Stomach smooth muscle (tissue), 2 donors: ENCODE measurements around the gene SLC22A16.
"Not testable (repeated sequence)": the region's sequence is repeated elsewhere in the genome, so short reads cannot be mapped to it uniquely, and the experiment has no call there.

Experiments used
- H3K27ac ChIP-seq: one replicate; pipeline ENCODE4 v1.7.0; 2013; ENCODE audit warnings: mild to moderate bottlenecking, low read length, inconsistent platforms
- H3K27me3 ChIP-seq, 2 donors: one replicate each; pipeline ENCODE4 v1.7.0; 2013; ENCODE audit warnings: low read length in 2 of 2; ENCODE audit not compliant: insufficient read depth in 2 of 2, control insufficient read depth in 1 of 2
- H3K36me3 ChIP-seq, 2 donors: one replicate each; pipeline ENCODE4 v1.7.0; 2013; ENCODE audit warnings: low read length in 2 of 2; ENCODE audit not compliant: control insufficient read depth in 2 of 2, insufficient read depth in 2 of 2
- H3K4me1 ChIP-seq: one replicate; pipeline ENCODE4 v1.7.0; 2013; ENCODE audit warnings: low read length; ENCODE audit not compliant: control insufficient read depth, insufficient read depth
- H3K4me3 ChIP-seq, 2 donors: one replicate each; pipeline ENCODE4 v1.7.0; 2013; ENCODE audit warnings: low read length in 2 of 2
- H3K9ac ChIP-seq, 2 donors: one replicate each; pipeline ENCODE4 v1.7.0; 2013; ENCODE audit warnings: low read length in 2 of 2, mild to moderate bottlenecking in 1 of 2
- H3K9me3 ChIP-seq, 2 donors: one replicate each; pipeline ENCODE4 v1.7.0; 2013; ENCODE audit warnings: low read length in 2 of 2; ENCODE audit not compliant: control insufficient read depth in 2 of 2
- donor health status: healthy.
- donor health status: Pancreatic carcinoma.

SLC22A16 gene

GRCh38 chr6:110468731-110469130 is 7.7 kb downstream of the SLC22A16 start:
- H3K27me3 ChIP-seq, result no peaks in the 10 kb centered on the region
- H3K4me3 ChIP-seq, result no peak overlapping the region
- H3K9ac ChIP-seq, result no peak overlapping the region
- no peaks in the 10 kb centered on the region for H3K36me3 ChIP-seq
- no peak overlapping the region for H3K27ac ChIP-seq
- no peaks in the 10 kb centered on the region for H3K9me3 ChIP-seq
- H3K4me1 ChIP-seq, result no peaks in the 10 kb centered on the region

GRCh38 chr6:110467566-110468140 is 8.8 kb downstream of the SLC22A16 start:
- Histone ChIP-seq H3K36me3 (no peaks in the 10 kb centered on the region), H3K27ac (no peak overlapping the region), H3K4me3 (no peak overlapping the region), H3K4me1 (no peaks in the 10 kb centered on the region), H3K27me3 (no peaks in the 10 kb centered on the region), H3K9ac (no peak overlapping the region), H3K9me3 (no peaks in the 10 kb centered on the region)

GRCh38 chr6:110462884-110463481 is 13.4 kb downstream of the SLC22A16 start:
- H3K9me3 ChIP-seq, result peaks cover 2 to 4% of the 10 kb centered on the region in 2 donors
- no peak overlapping the region for H3K9ac ChIP-seq
- H3K27ac ChIP-seq, result no peak overlapping the region
- H3K36me3 ChIP-seq, result no peaks in the 10 kb centered on the region
- no peak overlapping the region for H3K4me3 ChIP-seq
- H3K27me3 ChIP-seq, result no peaks in the 10 kb centered on the region
- no peaks in the 10 kb centered on the region for H3K4me1 ChIP-seq

GRCh38 chr6:110461376-110461775 is 15.0 kb downstream of the SLC22A16 start:
- peaks cover 2 to 4% of the 10 kb centered on the region in 2 donors for H3K9me3 ChIP-seq
- H3K36me3 ChIP-seq, result no peaks in the 10 kb centered on the region
- no peak overlapping the region for H3K27ac ChIP-seq
- H3K4me1 ChIP-seq, result no peaks in the 10 kb centered on the region
- H3K9ac ChIP-seq, result no peak overlapping the region
- H3K4me3 ChIP-seq, result no peak overlapping the region
- H3K27me3 ChIP-seq, result no peaks in the 10 kb centered on the region

- H3K4me3 ChIP-seq, result no peak overlapping the region
- no peaks in the 10 kb centered on the region for H3K27me3 ChIP-seq
- H3K27ac ChIP-seq, result no peak overlapping the region
- peaks cover 2 to 4% of the 10 kb centered on the region in 2 donors for H3K9me3 ChIP-seq
- no peak overlapping the region for H3K9ac ChIP-seq
- H3K4me1 ChIP-seq, result no peaks in the 10 kb centered on the region
- no peaks in the 10 kb centered on the region for H3K36me3 ChIP-seq
Measured at GRCh38 chr6:110459137-110459536, 17.3 kb downstream of the SLC22A16 start.

- H3K36me3 ChIP-seq, result no peaks in the 10 kb centered on the region
- H3K4me3 ChIP-seq, result no peak overlapping the region
- H3K9me3 ChIP-seq, result peaks cover 2 to 4% of the 10 kb centered on the region in 2 donors
- no peaks in the 10 kb centered on the region for H3K27me3 ChIP-seq
- no peak overlapping the region for H3K27ac ChIP-seq
- H3K9ac ChIP-seq, result no peak overlapping the region
- no peaks in the 10 kb centered on the region for H3K4me1 ChIP-seq
Measured at GRCh38 chr6:110458476-110458875, 17.9 kb downstream of the SLC22A16 start.

GRCh38 chr6:110457567-110458175 is 18.7 kb downstream of the SLC22A16 start:
- H3K27me3 ChIP-seq, H3K4me1 ChIP-seq, H3K9ac ChIP-seq, H3K9me3 ChIP-seq, H3K4me3 ChIP-seq, H3K36me3 ChIP-seq, H3K27ac ChIP-seq: not testable (repeated sequence)

- Histone ChIP-seq H3K36me3 (no peaks in the 10 kb centered on the region), H3K9me3 (peaks cover 0 to 2% of the 10 kb centered on the region in 2 donors), H3K27me3 (no peaks in the 10 kb centered on the region), H3K4me1 (no peaks in the 10 kb centered on the region), H3K9ac (no peak overlapping the region), H3K27ac (no peak overlapping the region), H3K4me3 (no peak overlapping the region)
Measured at GRCh38 chr6:110456694-110457093, 19.7 kb downstream of the SLC22A16 start.

GRCh38 chr6:110449541-110449895 is 26.9 kb downstream of the SLC22A16 start:
- Histone ChIP-seq H3K4me1 (no peaks in the 10 kb centered on the region), H3K9ac (no peak overlapping the region), H3K9me3 (no peaks in the 10 kb centered on the region), H3K27ac (no peak overlapping the region), H3K4me3 (no peak overlapping the region), H3K36me3 (no peaks in the 10 kb centered on the region), H3K27me3 (no peaks in the 10 kb centered on the region)

GRCh38 chr6:110448846-110449540 is 27.4 kb downstream of the SLC22A16 start:
- H3K36me3 ChIP-seq, result no peaks in the 10 kb centered on the region
- no peak overlapping the region for H3K9ac ChIP-seq
- no peak overlapping the region for H3K27ac ChIP-seq
- H3K4me3 ChIP-seq, result no peak overlapping the region
- H3K9me3 ChIP-seq, result no peaks in the 10 kb centered on the region
- no peaks in the 10 kb centered on the region for H3K4me1 ChIP-seq
- H3K27me3 ChIP-seq, result no peaks in the 10 kb centered on the region

GRCh38 chr6:110447761-110448160 is 28.7 kb downstream of the SLC22A16 start:
- Histone ChIP-seq H3K9me3 (no peaks in the 10 kb centered on the region), H3K4me1 (no peaks in the 10 kb centered on the region), H3K27ac (no peak overlapping the region), H3K36me3 (no peaks in the 10 kb centered on the region), H3K27me3 (no peaks in the 10 kb centered on the region), H3K9ac (no peak overlapping the region), H3K4me3 (no peak overlapping the region)
